HAP-1 (cell line): Measurements from ENCODE around the gene PLEK.
A peak's percentile ranks its signal among the peaks of the same experiment; 100 is the strongest.
"Not testable (repeated sequence)": the region's sequence is repeated elsewhere in the genome, so short reads cannot be mapped to it uniquely, and the experiment has no call there.

Experiments
- DNase-seq, 2 experiments: peaks; one replicate each; pipeline ENCODE4 v3.0.0-alpha.2; 2016 to 2020; ENCODE audit warnings: low spot score in 2 of 2
- H3K27me3 ChIP-seq: fragments of 250-450 bp; sonication (Bioruptor Pico); 2 replicates; pipeline ENCODE4 v1.5.1; 2020; ENCODE audit warnings: low read depth, mild to moderate bottlenecking, moderate library complexity
- H3K36me3 ChIP-seq: fragments of 250-450 bp; sonication (Bioruptor Pico); replicated peaks from 2 replicates; pipeline ENCODE4 v1.5.1; 2020; ENCODE audit warnings: mild to moderate bottlenecking
- H3K4me1 ChIP-seq: fragments of 250-450 bp; sonication (Bioruptor Pico); 2 replicates; pipeline ENCODE4 v1.5.1; 2020; ENCODE audit warnings: mild to moderate bottlenecking
- H3K4me3 ChIP-seq: fragments of 250-450 bp; sonication (Bioruptor Pico); 2 replicates; pipeline ENCODE4 v1.5.1; 2020; ENCODE audit warnings: mild to moderate bottlenecking, moderate library complexity
- H3K9me3 ChIP-seq: fragments of 250-450 bp; sonication (Bioruptor Pico); 2 replicates; pipeline ENCODE4 v1.5.1; 2020; ENCODE audit warnings: mild to moderate bottlenecking, moderate library complexity
- in situ Hi-C: fragments of 300-500 bp; cut with MboI; formaldehyde crosslinking; loops from 3 replicates; pipeline ENCODE4 v1.14.3; 2020; ENCODE audit warnings: low sequenced_read_pairs, inconsistent platforms, mixed read lengths

The PLEK gene

DNA sequence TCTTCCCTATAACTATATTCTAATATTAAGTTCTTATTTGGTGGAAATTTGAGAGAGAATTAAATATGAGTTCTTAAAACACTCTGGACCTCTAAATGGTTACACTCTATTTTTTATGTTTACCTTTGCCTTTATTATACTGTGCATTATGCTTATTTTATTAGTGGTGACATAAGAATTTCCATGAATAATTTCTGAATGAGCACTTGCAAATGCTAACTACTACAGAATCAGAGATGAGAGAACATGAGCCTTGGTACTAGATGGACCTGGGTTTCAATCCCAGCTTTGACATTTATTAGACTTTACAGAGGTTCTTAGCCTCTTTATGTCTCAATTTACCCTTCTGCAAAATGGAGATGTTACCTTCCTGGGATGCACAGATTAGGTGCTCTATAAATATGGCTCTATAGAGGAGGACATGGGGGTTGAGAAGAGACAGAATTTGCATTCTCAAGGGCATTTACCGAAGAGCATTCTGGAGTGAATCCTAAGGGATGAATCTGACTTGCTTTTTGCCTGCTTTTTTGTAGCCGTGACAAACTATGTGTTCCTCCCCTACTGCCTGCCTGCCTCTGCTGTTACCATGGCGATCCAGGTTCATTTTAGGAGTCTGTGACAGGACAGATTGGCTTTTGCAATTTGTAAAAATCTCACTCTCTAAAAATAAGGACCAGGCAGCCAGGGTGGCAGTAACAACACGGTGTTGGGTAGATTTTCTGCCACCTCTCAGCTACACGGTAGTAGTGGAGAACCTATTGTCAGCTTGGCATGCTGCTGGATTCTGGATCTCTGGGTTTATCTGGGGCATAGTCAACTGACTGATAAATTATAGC is 24.6 kb upstream of the PLEK start:
- DNase-seq, result no peak
- H3K27me3 ChIP-seq, result peaks cover 35% of the 10 kb centered on the region
- in situ Hi-C loops, result no loop called here

DNA sequence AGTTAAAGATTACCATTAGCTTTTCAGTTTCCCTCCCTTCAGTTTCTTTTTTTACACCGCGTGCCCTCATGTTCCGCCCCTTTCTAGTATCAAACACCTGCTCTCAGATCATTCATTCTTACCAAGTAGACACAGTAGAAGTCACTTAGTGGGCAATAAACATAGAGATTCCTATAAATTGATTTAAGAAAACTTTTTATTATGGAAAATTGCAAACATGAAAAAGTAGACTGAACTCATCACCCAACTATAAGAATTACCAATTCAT is 24.1 kb upstream of the PLEK start:
- in situ Hi-C loops, result no loop called here
- DNase-seq, result no peak
- Histone ChIP-seq H3K36me3 (no peaks in the 10 kb centered on the region), H3K27me3 (peaks cover 38% of the 10 kb centered on the region), H3K4me3 (no peak overlapping the region), H3K9me3 (no peaks in the 10 kb centered on the region), H3K4me1 (no peaks in the 10 kb centered on the region)

More for the DNA sequence above, 24.6 kb upstream of the PLEK start:
- Histone ChIP-seq H3K4me1 (no peaks in the 10 kb centered on the region), H3K9me3 (no peaks in the 10 kb centered on the region), H3K4me3 (no peak overlapping the region), H3K36me3 (no peaks in the 10 kb centered on the region)

DNA sequence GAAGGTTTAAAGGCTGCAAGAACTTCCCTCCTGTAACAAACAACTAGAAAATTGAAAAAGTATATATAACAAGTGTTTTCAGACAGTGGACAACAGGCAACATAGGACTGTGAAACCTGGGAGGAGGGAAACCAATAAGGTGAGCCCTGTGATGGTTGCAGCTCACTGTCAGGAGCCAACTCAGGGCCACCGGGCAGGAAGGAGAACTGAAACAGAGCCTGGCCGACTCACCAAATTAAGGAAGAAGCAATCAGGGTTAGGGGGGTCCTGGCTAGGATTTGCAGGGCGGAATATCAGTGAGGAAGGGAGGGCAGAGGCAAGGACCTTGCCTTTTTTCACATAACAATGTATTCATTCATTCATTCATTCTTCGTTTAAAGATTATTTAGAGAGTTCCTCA is 23.5 kb upstream of the PLEK start:
- Histone ChIP-seq H3K4me1 (no peaks in the 10 kb centered on the region), H3K27me3 (peaks cover 44% of the 10 kb centered on the region), H3K36me3 (no peaks in the 10 kb centered on the region), H3K4me3 (no peak overlapping the region), H3K9me3 (no peaks in the 10 kb centered on the region)
- DNase-seq, result no peak
- in situ Hi-C loops, result no loop called here

DNA sequence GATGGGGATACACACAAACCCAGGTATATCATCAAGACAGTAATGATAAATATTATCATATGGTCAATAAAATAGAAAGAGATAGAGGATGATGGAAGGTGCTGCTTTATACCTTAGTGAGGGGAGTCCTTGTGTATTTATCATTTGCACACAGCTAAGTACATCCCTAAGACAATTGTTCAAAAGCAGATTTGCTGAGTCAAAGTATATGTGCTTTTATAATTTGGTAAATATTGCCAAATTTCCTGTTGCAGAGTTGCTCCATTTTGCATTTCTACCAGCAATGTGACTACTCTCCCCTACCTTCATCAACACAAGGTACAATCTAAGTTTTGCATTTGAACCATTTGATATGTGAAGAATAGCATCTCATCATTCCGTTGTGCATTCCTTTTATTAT is 22.6 kb upstream of the PLEK start:
- H3K9me3 ChIP-seq, result no peaks in the 10 kb centered on the region
- peaks cover 45% of the 10 kb centered on the region for H3K27me3 ChIP-seq
- DNase-seq, result no peak
- no peak overlapping the region for H3K4me3 ChIP-seq
- no peaks in the 10 kb centered on the region for H3K36me3 ChIP-seq
- H3K4me1 ChIP-seq, result no peaks in the 10 kb centered on the region
- in situ Hi-C loops, result no loop called here

DNA sequence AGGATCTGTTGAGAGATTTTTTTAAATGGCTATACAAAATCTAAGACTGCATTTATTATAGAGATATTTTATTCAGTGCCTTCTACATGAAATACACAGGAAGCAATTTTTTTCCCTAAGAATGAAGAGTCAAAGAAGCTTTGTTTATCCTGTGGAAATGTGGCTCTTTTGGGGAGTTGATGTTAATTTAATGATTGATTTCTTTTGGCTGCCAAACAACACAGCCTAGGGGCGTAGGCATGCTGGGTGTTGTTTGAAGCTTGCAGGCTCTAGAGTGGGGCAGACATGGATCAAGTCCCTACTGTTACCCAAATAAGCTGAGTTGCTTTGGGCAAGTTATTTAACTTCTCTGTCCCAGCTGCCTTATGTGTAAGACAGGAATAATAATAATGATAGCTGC is 21.1 kb upstream of the PLEK start:
- H3K4me1 ChIP-seq, result no peaks in the 10 kb centered on the region
- no peaks in the 10 kb centered on the region for H3K36me3 ChIP-seq
- H3K4me3 ChIP-seq, result no peak overlapping the region
- DNase-seq, result no peak
- in situ Hi-C loops, result no loop called here
- H3K9me3 ChIP-seq, result no peaks in the 10 kb centered on the region
- peaks cover 47% of the 10 kb centered on the region for H3K27me3 ChIP-seq

DNA sequence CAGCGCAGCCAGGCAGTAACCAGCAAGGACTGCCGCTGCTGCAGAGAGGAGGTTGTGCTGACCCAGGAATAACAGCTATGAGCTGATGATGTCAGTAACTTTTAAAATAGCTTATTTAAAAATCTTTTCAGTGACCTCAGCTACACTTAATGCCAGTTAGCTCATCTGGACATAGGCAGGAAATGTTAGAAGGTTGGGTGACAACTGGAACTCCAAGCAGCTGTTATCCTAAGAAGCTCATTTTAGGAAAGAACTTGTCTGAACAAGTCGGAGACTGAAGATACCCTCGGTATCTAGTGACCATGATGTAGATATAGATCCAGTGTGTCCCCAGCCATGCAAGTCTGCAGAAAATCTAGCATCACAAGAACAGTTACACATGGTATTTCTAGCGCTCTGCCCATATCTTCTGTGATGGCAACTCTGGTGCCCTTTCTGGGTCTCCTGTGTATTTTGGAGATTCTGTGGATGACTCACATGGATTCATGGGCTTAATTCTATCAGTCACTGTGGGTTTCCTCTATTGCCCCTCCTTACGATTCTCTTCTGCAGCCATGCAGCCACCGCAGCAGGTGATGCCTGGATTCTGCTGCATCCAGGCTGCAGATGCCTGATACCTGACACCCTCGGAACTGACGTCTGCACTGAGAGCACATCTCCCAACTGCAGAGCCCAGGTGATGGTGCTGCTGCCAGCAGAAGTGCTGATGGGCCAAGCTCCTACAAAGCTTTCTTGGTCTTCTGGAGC is 19.8 kb upstream of the PLEK start:
- no peaks in the 10 kb centered on the region for H3K4me1 ChIP-seq

DNA sequence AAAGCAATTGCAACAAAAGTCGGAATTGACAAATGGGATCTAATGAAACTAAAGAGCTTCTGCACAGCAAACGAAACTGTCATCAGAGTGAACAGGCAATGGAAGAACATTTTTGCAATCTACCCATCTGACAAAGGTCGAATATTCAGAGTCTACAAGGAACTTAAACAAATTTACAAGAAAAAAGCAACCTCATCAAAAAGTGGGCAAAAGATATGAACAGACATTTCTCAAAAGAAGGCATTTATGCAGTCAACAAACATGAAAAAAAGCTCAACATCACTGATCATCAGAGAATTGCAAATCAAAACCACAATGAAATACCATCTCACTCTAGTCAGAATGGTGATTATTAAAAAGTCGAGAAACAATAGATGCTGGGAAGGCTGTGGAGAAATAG is 16.0 kb upstream of the PLEK start:
- DNase-seq, H3K9me3 ChIP-seq, in situ Hi-C loops, H3K4me1 ChIP-seq, H3K4me3 ChIP-seq, H3K36me3 ChIP-seq: not testable (repeated sequence)
- peaks cover 31% of the 10 kb centered on the region for H3K27me3 ChIP-seq

More for the DNA sequence above, 19.8 kb upstream of the PLEK start:
- no peak for DNase-seq
- H3K27me3 ChIP-seq, result peaks cover 47% of the 10 kb centered on the region
- no peak overlapping the region for H3K4me3 ChIP-seq
- H3K36me3 ChIP-seq, result no peaks in the 10 kb centered on the region
- in situ Hi-C loops, result no loop called here
- no peaks in the 10 kb centered on the region for H3K9me3 ChIP-seq

DNA sequence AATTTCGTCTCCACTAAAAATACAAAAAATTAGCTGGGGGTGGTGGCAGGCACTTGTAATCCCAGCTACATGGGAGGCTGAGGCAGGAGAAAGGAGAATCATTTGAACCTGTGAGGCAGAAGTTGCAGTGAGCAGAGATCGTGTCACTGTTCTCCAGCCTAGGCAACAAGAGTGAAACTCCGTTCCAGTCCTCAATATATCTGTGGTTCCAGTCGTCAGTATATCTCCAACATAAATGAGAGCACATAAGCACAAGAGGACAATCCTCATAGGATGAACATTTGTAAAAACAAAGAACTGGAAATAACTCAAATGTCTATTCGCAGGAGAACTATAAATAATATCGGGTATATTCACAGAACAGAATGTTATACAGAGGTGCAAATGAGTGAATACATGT is 13.1 kb upstream of the PLEK start:
- Histone ChIP-seq H3K27me3 (0 out of 2 replicates have a peak, but pooled peaks cover 10% of the 10 kb centered on the region), H3K36me3 (no peaks in the 10 kb centered on the region), H3K4me3 (no peak overlapping the region), H3K9me3 (no peaks in the 10 kb centered on the region), H3K4me1 (no peaks in the 10 kb centered on the region)
- in situ Hi-C loops, result no loop called here
- DNase-seq, result no peak

DNA sequence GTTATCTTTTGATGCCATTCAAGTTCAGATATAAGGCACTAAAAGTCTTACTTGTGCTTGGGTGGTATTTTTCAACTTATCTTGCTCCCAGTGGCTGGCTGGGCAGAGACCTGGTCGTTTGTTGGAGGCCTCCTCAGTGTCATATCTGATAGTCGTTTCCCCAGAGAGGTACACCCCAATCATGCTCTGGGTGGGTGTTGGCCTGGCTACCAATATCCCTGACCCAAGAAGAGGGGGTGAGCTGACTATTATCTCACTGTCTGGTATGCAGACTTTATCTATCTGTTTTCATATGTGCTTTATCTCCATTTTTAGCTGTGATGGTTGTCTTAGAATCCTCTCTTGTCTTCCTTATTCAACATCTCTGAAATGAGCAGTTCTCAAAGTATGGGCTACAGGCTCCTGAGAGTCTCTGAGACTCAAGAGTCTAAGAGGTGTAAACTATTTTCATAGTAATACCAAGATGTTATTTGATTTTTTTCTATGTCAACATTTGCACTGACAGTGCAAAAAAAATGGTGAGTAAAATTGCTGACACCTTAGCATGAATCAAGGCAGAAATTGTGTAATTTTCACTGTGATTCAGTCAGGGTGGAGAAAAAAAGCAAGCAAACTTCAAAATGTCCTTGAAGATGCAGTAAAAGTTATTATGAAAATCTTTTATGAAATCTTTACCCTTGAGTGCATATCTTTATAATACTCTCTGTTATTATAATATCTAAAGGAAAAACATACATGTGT is 12.3 kb upstream of the PLEK start:
- H3K4me1 ChIP-seq, result no peaks in the 10 kb centered on the region
- H3K36me3 ChIP-seq, result no peaks in the 10 kb centered on the region
- in situ Hi-C loops, result no loop called here
- no peak for DNase-seq
- no peaks in the 10 kb centered on the region for H3K9me3 ChIP-seq
- H3K4me3 ChIP-seq, result no peak overlapping the region
- 0 out of 2 replicates have a peak, but pooled peaks cover 10% of the 10 kb centered on the region for H3K27me3 ChIP-seq

DNA sequence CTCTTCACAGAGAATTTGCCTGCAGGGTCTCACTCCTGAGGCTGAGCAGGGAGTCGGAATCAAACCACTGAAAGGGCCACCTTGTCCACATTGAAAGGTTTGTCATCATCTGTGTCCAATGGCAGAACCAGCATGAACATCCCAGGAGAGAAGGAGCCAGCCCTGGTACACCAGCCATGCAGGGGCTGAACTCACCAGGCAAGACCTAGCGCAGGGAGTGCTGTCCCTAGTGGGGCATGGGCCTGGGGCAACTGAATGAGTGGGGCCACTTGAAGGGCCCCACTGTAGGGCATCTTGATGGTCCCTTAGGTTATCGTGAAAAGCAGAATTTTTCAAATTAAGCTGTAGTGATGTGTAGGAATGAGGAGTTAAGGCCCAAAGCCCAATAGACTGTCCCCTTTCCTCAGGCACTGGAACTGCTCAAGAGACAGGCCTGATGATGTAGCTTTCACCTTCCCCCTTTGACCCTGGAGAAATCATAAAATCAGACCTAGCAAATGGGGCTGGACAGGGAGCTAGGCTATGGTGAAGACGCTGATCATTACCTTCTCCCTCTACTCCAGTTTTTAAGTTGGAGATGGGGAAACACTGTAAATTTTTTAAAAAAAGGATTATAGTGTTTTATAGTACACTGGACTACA is 8.4 kb upstream of the PLEK start:
- H3K4me1 ChIP-seq, result no peaks in the 10 kb centered on the region
- H3K27me3 ChIP-seq, result 0 out of 2 replicates have a peak, but pooled peaks cover 3% of the 10 kb centered on the region
- no peaks in the 10 kb centered on the region for H3K36me3 ChIP-seq
- no peak overlapping the region for H3K4me3 ChIP-seq
- DNase-seq, result no peak
- no peaks in the 10 kb centered on the region for H3K9me3 ChIP-seq
- in situ Hi-C loops, result no loop called here

DNA sequence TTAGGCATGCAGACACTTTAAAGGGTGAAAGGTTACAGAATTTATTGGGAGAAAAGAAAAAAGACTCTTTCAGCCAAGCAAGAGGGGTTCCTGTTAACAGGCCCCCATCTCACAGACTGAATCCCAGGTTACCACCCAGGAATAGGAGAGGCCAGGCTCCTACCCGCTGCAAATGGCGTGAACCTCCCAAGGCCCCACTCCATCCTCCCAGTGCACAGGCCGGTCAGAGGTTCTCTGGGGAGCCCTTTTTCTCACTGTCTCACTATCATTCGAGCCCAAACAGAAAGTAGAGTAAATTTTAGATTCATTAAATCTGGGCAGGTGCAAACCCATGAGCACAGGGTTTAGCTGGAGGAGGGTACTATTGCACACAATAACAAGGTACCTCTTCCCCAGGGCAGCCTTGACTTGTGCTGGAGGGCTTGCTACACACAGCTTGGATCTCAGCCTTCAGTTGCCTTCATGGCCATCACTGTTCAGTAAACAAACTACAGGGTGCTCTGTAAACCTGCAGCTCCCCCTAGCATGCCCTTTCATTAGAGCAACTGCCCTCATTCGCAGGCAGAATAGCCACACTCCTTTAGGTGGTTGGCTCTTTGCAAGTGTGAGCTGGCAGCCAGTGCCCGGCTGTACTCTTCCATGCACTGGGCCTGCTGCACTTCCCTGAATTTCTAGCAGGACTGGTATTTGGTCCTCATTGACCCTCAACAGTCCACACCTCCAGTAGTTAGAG is 7.3 kb upstream of the PLEK start:
- no peaks in the 10 kb centered on the region for H3K27me3 ChIP-seq
- H3K36me3 ChIP-seq, result no peaks in the 10 kb centered on the region
- no peaks in the 10 kb centered on the region for H3K4me1 ChIP-seq
- peak; percentile 14 to 43 for DNase-seq
- in situ Hi-C loops, result no loop called here
- H3K4me3 ChIP-seq, result no peak overlapping the region
- no peaks in the 10 kb centered on the region for H3K9me3 ChIP-seq

DNA sequence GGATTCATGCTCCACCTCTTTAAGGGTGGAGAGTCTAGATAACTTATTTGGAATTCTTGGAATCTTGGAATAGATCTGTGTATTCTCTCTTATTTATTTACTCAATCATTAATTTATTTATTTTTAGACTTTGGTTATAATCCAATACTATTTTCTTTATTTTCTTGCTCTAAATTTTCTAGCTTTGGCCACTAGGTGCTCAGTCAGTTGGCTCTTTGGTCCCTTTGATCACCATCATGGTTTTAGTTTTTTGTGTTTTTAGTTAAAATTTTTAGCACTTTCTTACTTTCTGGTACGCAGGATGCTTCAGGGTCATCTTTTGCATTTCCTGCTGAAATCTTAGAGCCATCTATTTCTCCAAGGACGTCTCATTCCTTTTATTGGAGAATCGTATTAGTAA is 5.2 kb upstream of the PLEK start:
- no peaks in the 10 kb centered on the region for H3K4me1 ChIP-seq
- H3K9me3 ChIP-seq, result no peaks in the 10 kb centered on the region
- H3K27me3 ChIP-seq, result peaks cover 2% of the 10 kb centered on the region; the same call in 1 of the 2 replicates
- DNase-seq, result no peak
- H3K36me3 ChIP-seq, result no peaks in the 10 kb centered on the region
- in situ Hi-C loops, result no loop called here
- no peak overlapping the region for H3K4me3 ChIP-seq

DNA sequence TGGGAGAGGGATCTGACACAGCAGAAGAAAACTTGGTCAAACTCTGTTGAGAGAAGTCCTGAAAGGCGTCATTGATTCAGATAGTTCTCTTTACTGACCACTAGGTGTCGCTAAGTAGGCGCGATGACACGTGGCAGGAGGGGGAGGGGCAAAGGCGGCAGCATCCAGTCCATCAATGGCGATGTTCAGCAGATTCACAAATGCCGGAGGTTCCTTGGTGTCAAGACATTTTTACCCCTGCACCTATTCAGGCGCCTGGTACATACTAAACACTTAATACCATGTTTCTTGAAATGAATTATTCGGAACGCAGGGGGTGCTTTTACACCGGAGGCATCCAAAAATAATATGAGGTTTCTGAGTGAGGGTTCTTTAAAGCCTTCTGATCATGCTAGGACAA is 3.0 kb upstream of the PLEK start:
- no peaks in the 10 kb centered on the region for H3K36me3 ChIP-seq
- H3K27me3 ChIP-seq, result peaks cover 13% of the 10 kb centered on the region; the same call in 1 of the 2 replicates
- DNase-seq, result peak; percentile 68 to 87
- no peaks in the 10 kb centered on the region for H3K9me3 ChIP-seq
- no peak overlapping the region for H3K4me3 ChIP-seq
- in situ Hi-C loops, result no loop called here
- no peaks in the 10 kb centered on the region for H3K4me1 ChIP-seq
